ENCODE data around the gene LAPTM5.

GRCh38 chr1:30776097-30777059, 18.8 kb upstream of the LAPTM5 start:
- TF ChIP-seq HDAC6 (IDR thresholded peaks at IDR 0.05; ENCODE audit: low read depth, low read length): no peak
- no peak for TF ChIP-seq IKZF1 (IDR thresholded peaks at IDR 0.05)

Data from HepG2 (cell line).